HepG2 (cell line): ENCODE results near the gene ELAVL3. TPM values are rescaled to one million over a fixed set of nuclear protein-coding genes. Genes with fewer than 3 reads are reported as not detected.

Source experiments
- ATF2 ChIP-seq: sonication (generic); formaldehyde crosslinking; IDR thresholded peaks from 2 replicates; pipeline ENCODE4 v1.4.0; 2020; ENCODE audit warnings: missing genetic modification reagents
- CEBPB ChIP-seq: IDR thresholded peaks from 2 replicates; pipeline ENCODE4 v1.6.1; 2011; ENCODE audit warnings: low read depth, low read length, improper control_type of control experiment, borderline replicate concordance
- FUBP1 ChIP-seq: sonication (generic); formaldehyde crosslinking; IDR thresholded peaks from 2 replicates; pipeline ENCODE4 v1.5.1; 2020; ENCODE audit warnings: missing genetic modification reagents, mild to moderate bottlenecking, borderline replicate concordance
- ISL2 ChIP-seq: sonication (generic); formaldehyde crosslinking; IDR thresholded peaks from 2 replicates; pipeline ENCODE4 v1.5.0; 2020; ENCODE audit warnings: missing genetic modification reagents
- PHF20 ChIP-seq: sonication (generic); formaldehyde crosslinking; IDR thresholded peaks from 2 replicates; pipeline ENCODE4 v1.5.0; 2020; ENCODE audit warnings: mild to moderate bottlenecking, missing genetic modification reagents
- REST ChIP-seq, 2 experiments: IDR thresholded peaks; 2 replicates each; pipeline ENCODE4 v1.6.1; 2011 to 2012; ENCODE audit warnings: low read length in 2 of 2, borderline replicate concordance in 1 of 2, low read depth in 1 of 2, mild to moderate bottlenecking in 1 of 2, moderate library complexity in 1 of 2
- YY1 ChIP-seq: IDR thresholded peaks from 2 replicates; pipeline ENCODE4 v1.6.1; 2011; ENCODE audit warnings: low read length, low read depth, moderate library complexity, mild to moderate bottlenecking; ENCODE audit not compliant: insufficient read depth, insufficient replicate concordance
- ZNF33B ChIP-seq: sonication (generic); formaldehyde crosslinking; IDR thresholded peaks from 2 replicates; pipeline ENCODE4 v1.5.1; 2020; ENCODE audit warnings: mild to moderate bottlenecking, missing genetic modification reagents
- ZNF646 ChIP-seq: sonication (generic); formaldehyde crosslinking; IDR thresholded peaks from 2 replicates; pipeline ENCODE4 v1.9.0; 2021; ENCODE audit warnings: mild to moderate bottlenecking, missing genetic modification reagents
- ZNF724P ChIP-seq: sonication (generic); formaldehyde crosslinking; IDR thresholded peaks from 2 replicates; pipeline ENCODE4 v1.8.0; 2022; ENCODE audit warnings: missing genetic modification reagents, borderline replicate concordance
- ZNF800 ChIP-seq: sonication (generic); formaldehyde crosslinking; IDR thresholded peaks from 2 replicates; pipeline ENCODE4 v1.4.0; 2020; ENCODE audit warnings: missing genetic modification reagents
- polyA plus RNA-seq, 8 experiments: library from polyadenylated mRNA; depleted of rRNA in 3 of 8; stranded (reverse) in 7 of 8; unstranded in 1 of 8; fragments of >200 nt; fragmentation: Illumina TruSeq in 4 of 8; extraction: Trizol in 4 of 8; gene quantifications; 2 replicates each; pipeline versions ENCODE4 v1.2.1 to v1.2.3, GENCODE V29; 2011 to 2016; ENCODE audit warnings: low read depth in 4 of 8, missing spikeins in 1 of 8, mixed read lengths in 1 of 8; ENCODE audit not compliant: insufficient read depth in 1 of 8
- total RNA-seq, 5 experiments: library from RNA; depleted of rRNA; stranded (reverse); fragments of >200 nt; fragmentation: Illumina TruSeq; extraction: Trizol; gene quantifications; 2 replicates each; pipeline ENCODE4 v1.2.3, GENCODE V29; 2016; ENCODE audit warnings: low read depth in 1 of 5

Gene ELAVL3
- total and polyA plus RNA-seq, 2 of the 13 experiments (the other 11 are each of a cell fraction or from before 2014, with no cell fraction given): 0.03 TPM; not detected in 1

GRCh38 chr19:11482384-11483050 lies 1.7 kb upstream of the ELAVL3 start (continued):
- TF ChIP-seq REST (IDR thresholded peaks at IDR 0.05; ENCODE audit: borderline replicate concordance in 1 of 2, low read depth in 1 of 2, low read length in 2 of 2): peak in 1 of 2 experiments; percentile 7; a peak in 2 of 4 replicates
- no peak for TF ChIP-seq CEBPB
- TF ChIP-seq FUBP1 (CRISPR knock-in tag): no peak
- TF ChIP-seq ZNF33B (CRISPR knock-in tag): no peak
- peak; percentile 69 for TF ChIP-seq ISL2 (CRISPR knock-in tag)
- peak; percentile 75 for TF ChIP-seq ATF2
- TF ChIP-seq ZNF800 (CRISPR knock-in tag): peak; percentile 56; the same call in 1 of the 2 replicates
- TF ChIP-seq ZNF646 (CRISPR knock-in tag): no peak
- TF ChIP-seq ZNF724P (CRISPR knock-in tag): 0 out of 2 replicates have a peak, but pooled peaks have one; percentile 64
- TF ChIP-seq YY1: peak; percentile 50
- peak; percentile 36; the same call in 1 of the 2 replicates for TF ChIP-seq PHF20 (CRISPR knock-in tag)
